SK-N-SH treated with all-trans-retinoic acid at 6 μM for 48 hours (cell line): Measurements from ENCODE around the gene SYT12.
"Not testable (repeated sequence)": the region's sequence is repeated elsewhere in the genome, so short reads cannot be mapped to it uniquely, and the experiment has no call there.

ENCODE experiments used
- ATAC-seq: fragments of 200-7000 bp; cut with Tn5 transposase; 3 replicates; pipeline ENCODE4 v1.9.1; 2020; ENCODE audit warnings: mild to moderate bottlenecking, moderate library complexity
- ARNTL ChIP-seq: fragments of 450-650 bp; formaldehyde crosslinking; IDR thresholded peaks from 2 replicates; pipeline ENCODE4 v1.5.0; 2020; ENCODE audit warnings: low read depth, mild to moderate bottlenecking, moderate library complexity, borderline replicate concordance
- BACH2 ChIP-seq: fragments of 250-450 bp; sonication (Bioruptor Pico); IDR thresholded peaks from 2 replicates; pipeline ENCODE4 v1.9.0; 2021; ENCODE audit warnings: mild to moderate bottlenecking, borderline replicate concordance
- CREB5 ChIP-seq: fragments of 250-450 bp; sonication (Bioruptor Pico); IDR thresholded peaks from 2 replicates; pipeline ENCODE4 v1.5.1; 2020; ENCODE audit warnings: low read depth, mild to moderate bottlenecking, moderate library complexity
- CSDC2 ChIP-seq: fragments of 250-450 bp; sonication (Bioruptor Pico); IDR thresholded peaks from 2 replicates; pipeline ENCODE4 v1.5.0; 2020; ENCODE audit warnings: mild to moderate bottlenecking, moderate library complexity
- CSRNP3 ChIP-seq: fragments of 250-450 bp; sonication (Bioruptor Pico); IDR thresholded peaks from 2 replicates; pipeline ENCODE4 v1.5.1; 2021; ENCODE audit warnings: mild to moderate bottlenecking, moderate library complexity
- ESRRG ChIP-seq: fragments of 250-450 bp; sonication (Bioruptor Pico); IDR thresholded peaks from 2 replicates; pipeline ENCODE4 v1.6.1; 2021; ENCODE audit warnings: mild to moderate bottlenecking
- OSR1 ChIP-seq: fragments of 250-450 bp; sonication (Bioruptor Pico); IDR thresholded peaks from 2 replicates; pipeline ENCODE4 v1.8.0; 2022; ENCODE audit warnings: moderate library complexity, mild to moderate bottlenecking, inconsistent platforms
- PATZ1 ChIP-seq: fragments of 250-450 bp; sonication (Bioruptor Pico); IDR thresholded peaks from 2 replicates; pipeline ENCODE4 v1.8.0; 2020; ENCODE audit warnings: mild to moderate bottlenecking, moderate library complexity, borderline replicate concordance
- POU6F1 ChIP-seq: fragments of 250-450 bp; sonication (Bioruptor Pico); IDR thresholded peaks from 2 replicates; pipeline ENCODE4 v1.8.0; 2021; ENCODE audit warnings: low read depth, mild to moderate bottlenecking, moderate library complexity, borderline replicate concordance
- PPARA ChIP-seq: fragments of 250-450 bp; sonication (Bioruptor Pico); IDR thresholded peaks from 2 replicates; pipeline ENCODE4 v1.5.0; 2020; ENCODE audit warnings: mild to moderate bottlenecking, borderline replicate concordance
- SNAI2 ChIP-seq: fragments of 250-450 bp; sonication (Bioruptor Pico); IDR thresholded peaks from 2 replicates; pipeline ENCODE4 v1.5.0; 2020; ENCODE audit warnings: mild to moderate bottlenecking, moderate library complexity
- TOX ChIP-seq: fragments of 250-450 bp; sonication (Bioruptor Pico); IDR thresholded peaks from 2 replicates; pipeline ENCODE4 v1.8.0; 2021; ENCODE audit warnings: mild to moderate bottlenecking, moderate library complexity, borderline replicate concordance
- TSHZ2 ChIP-seq: fragments of 250-450 bp; sonication (Bioruptor Pico); IDR thresholded peaks from 2 replicates; pipeline ENCODE4 v1.5.0; 2020; ENCODE audit warnings: mild to moderate bottlenecking, moderate library complexity
- ZFP3 ChIP-seq: fragments of 250-450 bp; sonication (Bioruptor Pico); IDR thresholded peaks from 2 replicates; pipeline ENCODE4 v1.5.0; 2020; ENCODE audit warnings: mild to moderate bottlenecking, moderate library complexity
- ZNF8 ChIP-seq: fragments of 450-650 bp; formaldehyde crosslinking; IDR thresholded peaks from 2 replicates; pipeline ENCODE4 v1.5.0; 2020; ENCODE audit warnings: mild to moderate bottlenecking, moderate library complexity

The SYT12 gene

GRCh38 chr11:67001332-67001731 is 21.6 kb upstream of the SYT12 start:
- no peak for ATAC-seq
- TF ChIP-seq ZNF8 (CRISPR knock-in tag) (no peak), POU6F1 (CRISPR knock-in tag) (no peak), PATZ1 (CRISPR knock-in tag) (no peak), TOX (CRISPR knock-in tag) (no peak), ZFP3 (CRISPR knock-in tag) (no peak), SNAI2 (CRISPR knock-in tag) (no peak), CSRNP3 (CRISPR knock-in tag) (no peak), OSR1 (CRISPR knock-in tag) (no peak), BACH2 (CRISPR knock-in tag) (no peak), ESRRG (CRISPR knock-in tag) (no peak), ARNTL (CRISPR knock-in tag) (no peak), CREB5 (no peak)

GRCh38 chr11:67002297-67002913 is 20.5 kb upstream of the SYT12 start:
- TF ChIP-seq CSDC2 (CRISPR knock-in tag) (no peak), ARNTL (CRISPR knock-in tag) (no peak), POU6F1 (CRISPR knock-in tag) (no peak), PPARA (CRISPR knock-in tag) (no peak), CREB5 (no peak), OSR1 (CRISPR knock-in tag) (no peak), TSHZ2 (CRISPR knock-in tag) (no peak), ZFP3 (CRISPR knock-in tag) (no peak)
- TF ChIP-seq, all 23 proteins: peak for 0
- no peak for ATAC-seq

GRCh38 chr11:67002921-67003411 is 20.0 kb upstream of the SYT12 start:
- no peak for TF ChIP-seq PATZ1 (CRISPR knock-in tag)

GRCh38 chr11:67005200-67005599 is 17.7 kb upstream of the SYT12 start:
- ATAC-seq, result not testable (repeated sequence)

More at GRCh38 chr11:67002921-67003411, 20.0 kb upstream of the SYT12 start:
- ATAC-seq, result no peak
